PC-3 (cell line): ENCODE data around the gene UBA3. TPM values are rescaled to one million over a fixed set of nuclear protein-coding genes. Genes with fewer than 3 reads are reported as not detected.

Experiments used
- ATAC-seq: fragments of 200-7000 bp; cut with Tn5 transposase; 2 replicates; pipeline ENCODE4 v1.9.1; 2020; ENCODE audit warnings: mild to moderate bottlenecking, moderate library complexity
- Bru-seq: library from RNA; stranded (reverse); fragments of 400-500 nt; gene quantifications from one replicate; lab custom pipeline; 2021; lab: Mats Ljungman, UMichigan
- BruChase-seq, 2 experiments: library from RNA; stranded (reverse); fragments of 400-500 nt; gene quantifications; one replicate each; lab custom pipeline; 2021; lab: Mats Ljungman, UMichigan
- BruUV-seq: library from RNA; stranded (reverse); fragments of 400-500 nt; replicated peaks from 2 replicates; lab custom pipeline; 2021; lab: Mats Ljungman, UMichigan
- CTCF ChIA-PET: fragments of 300-600 bp; sonication (Branson Sonifier 250); formaldehyde crosslinking; loops from one replicate; lab custom pipeline; 2022; ENCODE audit warnings: antibody characterized with exemption; lab: Charles Lee
- POLR2A ChIA-PET: fragments of 300-600 bp; sonication (Branson Sonifier 250); formaldehyde crosslinking; loops from one replicate; lab custom pipeline; 2022; ENCODE audit warnings: antibody characterized with exemption; ENCODE audit not compliant: unreplicated experiment; lab: Charles Lee
- DNase-seq: peaks from one replicate; pipeline ENCODE4 v3.0.0-alpha.2; 2015
- H2AFZ ChIP-seq: fragments of 300-600 bp; sonication (generic); 2 replicates; pipeline ENCODE4 v1.6.0; 2016; ENCODE audit warnings: antibody characterized with exemption, low read length
- H3F3A ChIP-seq: fragments of 300-600 bp; sonication (generic); one replicate; pipeline ENCODE4 v1.6.0; 2017; ENCODE audit warnings: antibody characterized with exemption, low read length, control low read depth, mild to moderate bottlenecking; ENCODE audit not compliant: unreplicated experiment
- H3K27ac ChIP-seq: fragments of 300-600 bp; sonication (generic); 2 replicates; pipeline ENCODE4 v1.5.1; 2016; ENCODE audit warnings: mild to moderate bottlenecking, low read length
- H3K27me3 ChIP-seq: fragments of 300-600 bp; sonication (generic); 2 replicates; pipeline ENCODE4 v1.6.1; 2016; ENCODE audit warnings: low read length, mixed read lengths
- H3K36me3 ChIP-seq: fragments of 300-600 bp; sonication (generic); 2 replicates; pipeline ENCODE4 v1.6.1; 2016; ENCODE audit warnings: low read depth, mixed run types, low read length, mixed read lengths
- H3K4me1 ChIP-seq: fragments of 300-600 bp; sonication (generic); 2 replicates; pipeline ENCODE4 v1.5.1; 2016; ENCODE audit warnings: low read length; ENCODE audit not compliant: insufficient read depth
- H3K4me2 ChIP-seq: fragments of 300-600 bp; sonication (generic); 2 replicates; pipeline ENCODE4 v1.6.0; 2016; ENCODE audit warnings: low read length
- H3K4me3 ChIP-seq: fragments of 300-600 bp; sonication (generic); 2 replicates; pipeline ENCODE4 v1.5.1; 2016; ENCODE audit warnings: mild to moderate bottlenecking, low read length, mixed read lengths
- H3K79me2 ChIP-seq: fragments of 300-600 bp; sonication (generic); 2 replicates; pipeline ENCODE4 v1.6.1; 2017; ENCODE audit warnings: low read length, mixed read lengths
- H3K9ac ChIP-seq: fragments of 300-600 bp; sonication (generic); 2 replicates; pipeline ENCODE4 v1.6.0; 2016; ENCODE audit warnings: mild to moderate bottlenecking, low read length
- H3K9me2 ChIP-seq: fragments of 300-600 bp; sonication (generic); replicated peaks from 2 replicates; pipeline ENCODE4 v1.6.1; 2016; ENCODE audit warnings: mixed run types, low read length, mixed read lengths
- H3K9me3 ChIP-seq: fragments of 300-600 bp; sonication (generic); 2 replicates; pipeline ENCODE4 v1.6.1; 2016; ENCODE audit warnings: low read length, mixed read lengths
- H4K20me1 ChIP-seq: fragments of 300-600 bp; sonication (generic); 2 replicates; pipeline ENCODE4 v1.6.1; 2016; ENCODE audit warnings: low read length, mixed read lengths
- CTCF ChIP-seq: fragments of 300-600 bp; sonication (generic); conservative IDR thresholded peaks from 2 replicates; pipeline ENCODE4 v1.5.1; 2017; ENCODE audit warnings: antibody characterized with exemption, low read depth, mild to moderate bottlenecking, low read length
- EZH2 ChIP-seq: fragments of 300-600 bp; sonication (generic); IDR thresholded peaks from one replicate; pipeline ENCODE4 v1.6.1; 2017; ENCODE audit warnings: antibody characterized with exemption, mild to moderate bottlenecking, low read length; ENCODE audit not compliant: unreplicated experiment
- EZH2phosphoT487 ChIP-seq: fragments of 300-600 bp; sonication (generic); IDR thresholded peaks from 2 replicates; pipeline ENCODE4 v1.6.1; 2018; ENCODE audit warnings: mild to moderate bottlenecking, antibody characterized with exemption, low read length, borderline replicate concordance
- intact Hi-C: fragments of 100-400 bp; cut with micrococcal nuclease; formaldehyde crosslinking; loops from 2 replicates; pipeline ENCODE4 v1.9.0; 2023
- long read RNA-seq: library from polyadenylated mRNA; unstranded; transcript quantifications from one replicate; pipeline ENCODE4 v2.0.0, GENCODE V29; 2021; ENCODE audit not compliant: unreplicated experiment
- total RNA-seq: library from RNA; depleted of rRNA; stranded (reverse); fragments of >200 nt; gene quantifications from 2 replicates; pipeline ENCODE4 v1.2.3, GENCODE V29; 2014; rRNA removed

UBA3 gene
- total RNA-seq (27.5 and 40.2 TPM in 2 replicates), Bru-seq, nascent RNA (percentile 83 among the genes with signal in this experiment), BruChase-seq, experiment 1, labeled RNA remaining after a 6-hour chase (percentile 88 among the genes with signal in this experiment), BruChase-seq, experiment 2, labeled RNA remaining after a 2-hour chase (percentile 91 among the genes with signal in this experiment)
- long read RNA-seq, transcript UBA3-201 (17 exons, 2,112 nt) = minor isoform, 12 of 83 reads
- long read RNA-seq, transcript UBA3-202 (18 exons, 2,154 nt) = major isoform, 36 of 83 reads
- long read RNA-seq, partial matches to known transcripts = 10 of 83 reads
- long read RNA-seq, other reads (novel, unspliced or antisense) = 22 of 83 reads

DNA sequence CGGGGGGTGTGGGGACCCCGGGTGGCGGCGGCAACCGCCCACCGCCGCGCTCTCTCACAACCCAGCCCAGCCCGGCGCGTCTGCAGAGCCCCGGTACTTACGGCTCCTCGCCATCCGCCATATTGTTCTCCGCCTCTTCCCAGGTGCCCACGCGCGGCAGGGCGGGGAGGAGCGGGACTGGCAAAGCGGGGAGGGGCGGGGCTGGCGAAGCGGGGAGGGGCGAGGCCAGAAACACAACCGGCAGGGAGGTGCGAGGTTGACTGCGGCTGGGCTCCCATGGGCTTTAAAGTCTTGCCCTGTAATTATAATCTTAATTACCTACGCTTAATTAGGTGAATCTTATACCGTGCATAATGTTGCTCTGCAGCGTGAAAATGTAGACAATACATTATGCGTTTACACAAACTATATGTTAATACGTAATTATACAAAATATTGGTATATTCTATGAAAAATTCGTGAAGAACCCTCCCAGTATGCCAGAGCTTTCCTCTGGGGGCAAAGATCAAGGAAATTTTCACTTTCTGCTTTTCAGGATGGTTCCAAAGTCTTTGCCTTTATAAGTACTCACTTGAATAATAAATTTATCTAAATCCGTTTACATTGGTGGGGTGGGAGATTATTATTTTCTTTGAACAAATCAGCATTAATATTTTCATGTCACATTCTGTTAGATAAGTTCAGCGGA, at the start of gene UBA3:
UBA3 (minus strand) TSS at position 133 of the 688 bp plus-strand sequence; CDS start at position 121, 12 bp downstream.
- no peaks in the 10 kb centered on the region for H3K27me3 ChIP-seq
- peak within 1 kb of the TSS; percentile 84 for H3K4me2 ChIP-seq
- no peaks in the 10 kb centered on the region for H3K36me3 ChIP-seq
- H2AFZ ChIP-seq = 0 out of 2 replicates have a peak within 1 kb of the TSS, but pooled peaks have one; percentile 42
- no peaks in the 10 kb centered on the region for H3F3A ChIP-seq
- no TSS peak for BruUV-seq
- TF ChIP-seq EZH2 (no peak), CTCF (no peak), EZH2phosphoT487 (no peak)
- H3K79me2 ChIP-seq = peaks cover 34% of the 10 kb centered on the region
- no peak within 1 kb of the TSS for H3K27ac ChIP-seq
- CTCF ChIA-PET = no interaction called here
- H3K9me3 ChIP-seq = no peaks in the 10 kb centered on the region
- peak; percentile 68 for ATAC-seq
- H4K20me1 ChIP-seq = 0 out of 2 replicates have a peak, but pooled peaks cover 4% of the 10 kb centered on the region
- POLR2A ChIA-PET = no interaction called here
- peak; percentile 66 for DNase-seq
- H3K4me1 ChIP-seq = peaks cover 26% of the 10 kb centered on the region
- H3K9me2 ChIP-seq = no peaks in the 10 kb centered on the region
- intact Hi-C loops = no loop called here
- H3K4me3 ChIP-seq = peak within 1 kb of the TSS; percentile 78
- H3K9ac ChIP-seq = peak within 1 kb of the TSS; percentile 84

GRCh38 chr3:69129531-69129930, 49.4 kb upstream of the UBA3 start:
- Histone ChIP-seq H3K27ac (no peak overlapping the region), H3K27me3 (no peaks in the 10 kb centered on the region), H3K79me2 (no peaks in the 10 kb centered on the region), H3K4me3 (no peak overlapping the region), H2AFZ (no peak overlapping the region), H3K9me2 (no peaks in the 10 kb centered on the region), H3F3A (no peaks in the 10 kb centered on the region), H3K36me3 (no peaks in the 10 kb centered on the region), H3K9ac (no peak overlapping the region), H3K4me2 (no peak overlapping the region), H3K4me1 (no peaks in the 10 kb centered on the region), H3K9me3 (no peaks in the 10 kb centered on the region), H4K20me1 (no peaks in the 10 kb centered on the region)
- DNase-seq (no peak), ATAC-seq (no peak)
- CTCF ChIA-PET = no interaction called here
- POLR2A ChIA-PET = no interaction called here
- intact Hi-C loops = no loop called here
- no peak for TF ChIP-seq EZH2
- TF ChIP-seq CTCF = no peak
- TF ChIP-seq EZH2phosphoT487 = no peak
- BruUV-seq = no TSS peak
